NT2/D1 (cell line): ENCODE data around the gene LTF.
"Not testable (repeated sequence)": the region's sequence is repeated elsewhere in the genome, so short reads cannot be mapped to it uniquely, and the experiment has no call there.

Experiments used
- DNase-seq: peaks from one replicate; pipeline ENCODE4 v3.0.0-alpha.2; 2011; ENCODE audit warnings: low read depth, low spot score
- H3K27me3 ChIP-seq: 2 replicates; pipeline ENCODE4 v1.6.0; 2011; ENCODE audit warnings: mild to moderate bottlenecking; ENCODE audit not compliant: insufficient read length, insufficient read depth
- H3K36me3 ChIP-seq: 2 replicates; pipeline ENCODE4 v1.6.1; 2011; ENCODE audit warnings: mild to moderate bottlenecking, low read length, mixed read lengths; ENCODE audit not compliant: insufficient read depth, insufficient read length
- H3K4me1 ChIP-seq: 2 replicates; pipeline ENCODE4 v1.5.1; 2011; ENCODE audit not compliant: insufficient read depth, insufficient read length
- H3K4me3 ChIP-seq: 2 replicates; pipeline ENCODE4 v1.5.1; 2011; ENCODE audit warnings: low read depth; ENCODE audit not compliant: insufficient read length
- H3K9ac ChIP-seq: 2 replicates; pipeline ENCODE4 v1.6.0; 2011; ENCODE audit warnings: low read depth; ENCODE audit not compliant: insufficient read length
- H3K9me3 ChIP-seq: 2 replicates; pipeline ENCODE4 v1.5.1; 2011; ENCODE audit warnings: mild to moderate bottlenecking, low read length; ENCODE audit not compliant: insufficient read depth
- SUZ12 ChIP-seq: IDR thresholded peaks from 2 replicates; pipeline ENCODE4 v1.6.1; 2011; ENCODE audit not compliant: insufficient read length, insufficient read depth; ENCODE audit errors: extremely low read depth
- YY1 ChIP-seq: IDR thresholded peaks from 2 replicates; pipeline ENCODE4 v1.6.1; 2011; ENCODE audit not compliant: insufficient read length, insufficient read depth
- ZNF274 ChIP-seq: IDR thresholded peaks from 2 replicates; pipeline ENCODE4 v1.6.1; 2011; ENCODE audit warnings: mild to moderate bottlenecking, low read depth, low read length

The LTF gene

DNA sequence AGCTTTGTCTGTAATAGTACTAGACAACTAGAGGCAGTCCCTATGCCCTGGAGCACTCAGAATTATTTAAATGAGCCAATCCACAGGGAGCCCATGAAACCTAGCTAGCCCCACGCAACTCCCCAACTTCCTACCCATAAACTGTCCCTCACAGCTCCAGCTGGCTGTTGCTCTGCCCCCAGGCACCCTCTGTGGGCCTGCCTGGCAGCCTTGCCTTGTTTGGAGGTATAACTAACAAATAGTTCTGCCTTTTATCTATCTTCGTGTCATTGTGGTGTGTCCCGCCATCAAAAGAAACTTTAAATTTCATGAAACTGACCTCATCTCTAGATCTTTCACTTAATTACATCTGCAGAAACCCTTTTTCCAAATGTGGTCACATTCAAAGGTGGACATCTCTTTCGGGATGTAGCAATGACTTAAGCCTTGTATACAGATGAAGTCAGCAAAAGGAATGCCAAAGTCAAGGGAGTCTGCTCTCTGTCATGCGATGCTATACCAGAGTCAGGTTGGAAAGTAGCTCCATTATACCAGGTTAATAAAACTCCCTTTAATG, 31.3 kb upstream of the LTF start:
- H3K27me3 ChIP-seq = peaks cover 2% of the 10 kb centered on the region
- no peak for DNase-seq
- peaks cover 14% of the 10 kb centered on the region for H3K4me1 ChIP-seq
- H3K9ac ChIP-seq = no peak overlapping the region
- TF ChIP-seq SUZ12 (no peak), ZNF274 (no peak), YY1 (no peak)
- H3K36me3 ChIP-seq = no peaks in the 10 kb centered on the region
- H3K4me3 ChIP-seq = no peak overlapping the region
- peaks cover 5% of the 10 kb centered on the region; the same call in 1 of the 2 replicates for H3K9me3 ChIP-seq

DNA sequence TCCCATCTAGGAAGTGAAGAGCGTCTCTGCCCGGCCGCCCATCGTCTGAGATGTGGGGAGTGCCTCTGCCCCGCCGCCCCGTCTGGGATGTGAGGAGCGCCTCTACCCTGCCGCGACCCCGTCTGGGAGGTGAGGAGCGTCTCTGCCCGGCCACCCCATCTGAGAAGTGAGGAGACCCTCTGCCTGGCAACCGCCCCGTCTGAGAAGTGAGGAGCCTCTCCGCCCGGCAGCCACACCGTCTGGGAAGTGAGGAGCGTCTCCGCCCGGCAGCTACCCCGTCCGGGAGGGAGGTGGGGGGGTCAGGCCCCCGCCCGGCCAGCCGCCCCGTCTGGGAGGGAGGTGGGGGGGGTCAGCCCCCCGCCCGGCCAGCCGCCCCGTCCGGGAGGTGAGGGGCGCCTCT, 29.8 kb upstream of the LTF start:
- H3K9me3 ChIP-seq, DNase-seq, H3K4me3 ChIP-seq, H3K9ac ChIP-seq, H3K4me1 ChIP-seq, H3K36me3 ChIP-seq, H3K27me3 ChIP-seq: not testable (repeated sequence)

DNA sequence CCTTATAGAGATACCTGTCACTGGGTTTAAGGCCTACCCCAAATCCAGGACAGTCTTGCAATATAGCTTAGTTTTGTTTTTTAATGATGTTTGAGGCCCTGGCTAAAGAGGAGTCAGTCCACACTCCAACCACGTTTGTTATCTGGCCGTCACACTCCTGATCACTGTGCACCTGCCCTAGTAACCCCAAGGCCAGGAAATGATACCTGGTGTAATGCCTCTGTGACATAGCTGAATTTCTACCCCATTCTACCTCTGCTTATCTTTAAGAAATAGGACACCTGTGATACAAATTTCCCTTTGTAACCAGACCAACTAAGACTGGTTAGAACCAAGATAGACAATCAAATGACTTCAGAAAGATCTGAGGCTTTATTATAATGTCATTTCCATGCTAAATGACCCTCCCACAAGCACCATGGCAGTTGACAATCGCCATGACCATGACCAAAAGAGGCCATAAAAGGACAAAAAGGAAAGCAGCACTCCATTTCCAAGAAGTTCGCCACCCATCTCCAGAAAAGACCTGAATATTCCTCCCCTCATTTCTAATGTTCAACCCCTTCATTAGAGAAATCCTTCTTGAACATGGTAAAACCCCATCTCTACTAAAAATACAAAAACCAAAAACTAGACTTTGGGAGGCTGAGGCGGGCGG, 28.3 kb upstream of the LTF start:
- H3K27me3 ChIP-seq = peaks cover 14% of the 10 kb centered on the region
- TF ChIP-seq ZNF274 (no peak), YY1 (no peak), SUZ12 (no peak)
- H3K4me1 ChIP-seq = peaks cover 3% of the 10 kb centered on the region
- no peaks in the 10 kb centered on the region for H3K36me3 ChIP-seq
- peaks cover 5% of the 10 kb centered on the region; the same call in 1 of the 2 replicates for H3K9me3 ChIP-seq
- H3K9ac ChIP-seq = no peak overlapping the region
- DNase-seq = no peak
- H3K4me3 ChIP-seq = no peak overlapping the region

DNA sequence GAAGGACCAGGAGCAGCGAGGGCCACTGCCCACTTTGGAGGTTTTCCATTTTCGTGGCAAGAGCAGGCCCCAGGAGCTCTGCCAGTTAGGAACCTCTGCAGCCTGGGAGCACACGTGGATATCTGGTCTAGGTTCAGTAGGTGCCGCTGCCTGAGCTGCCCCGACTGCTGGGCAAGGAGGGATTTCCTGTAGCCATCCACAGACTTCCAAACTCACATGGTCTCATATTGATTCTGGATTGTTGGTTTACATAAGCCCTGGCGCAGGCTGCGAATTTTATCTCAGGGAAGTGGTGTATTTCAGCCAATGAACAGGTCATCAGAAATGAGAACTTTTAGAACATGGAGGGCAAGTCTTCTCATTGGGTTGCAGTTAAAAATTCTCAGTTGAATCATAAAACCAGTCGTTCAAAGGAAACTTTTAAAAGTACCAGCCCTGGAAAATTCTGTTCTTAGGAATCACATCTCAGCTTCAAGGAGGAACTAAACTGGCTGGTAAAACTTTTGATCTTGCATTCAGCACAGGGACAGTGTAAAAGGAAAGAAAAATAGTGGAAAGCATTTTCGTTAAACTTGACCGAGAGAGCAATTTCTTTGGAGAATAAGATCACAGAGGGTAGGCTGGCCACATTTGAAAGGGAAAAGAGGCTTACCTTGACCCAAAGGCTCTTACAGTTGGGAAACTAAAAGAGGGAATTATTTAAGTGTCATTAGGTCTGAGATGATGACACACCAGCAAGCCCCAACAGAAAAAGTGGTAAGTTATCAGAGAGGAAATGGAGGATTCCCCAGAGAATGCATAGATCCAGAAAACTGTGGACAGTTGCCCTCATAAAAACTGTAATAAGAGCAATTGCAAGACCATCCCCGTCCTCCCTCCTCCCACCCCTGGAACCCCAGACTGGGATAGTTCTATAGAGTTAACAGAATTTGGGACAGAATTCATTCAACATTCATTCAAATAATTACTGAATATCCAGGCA, 26.7 kb upstream of the LTF start:
- H3K4me3 ChIP-seq = no peak overlapping the region
- no peak overlapping the region for H3K9ac ChIP-seq
- H3K9me3 ChIP-seq = peaks cover 5% of the 10 kb centered on the region; the same call in 1 of the 2 replicates
- TF ChIP-seq ZNF274 (no peak), SUZ12 (no peak), YY1 (no peak)
- H3K36me3 ChIP-seq = no peaks in the 10 kb centered on the region
- peaks cover 12% of the 10 kb centered on the region for H3K27me3 ChIP-seq
- H3K4me1 ChIP-seq = no peaks in the 10 kb centered on the region
- DNase-seq = no peak

DNA sequence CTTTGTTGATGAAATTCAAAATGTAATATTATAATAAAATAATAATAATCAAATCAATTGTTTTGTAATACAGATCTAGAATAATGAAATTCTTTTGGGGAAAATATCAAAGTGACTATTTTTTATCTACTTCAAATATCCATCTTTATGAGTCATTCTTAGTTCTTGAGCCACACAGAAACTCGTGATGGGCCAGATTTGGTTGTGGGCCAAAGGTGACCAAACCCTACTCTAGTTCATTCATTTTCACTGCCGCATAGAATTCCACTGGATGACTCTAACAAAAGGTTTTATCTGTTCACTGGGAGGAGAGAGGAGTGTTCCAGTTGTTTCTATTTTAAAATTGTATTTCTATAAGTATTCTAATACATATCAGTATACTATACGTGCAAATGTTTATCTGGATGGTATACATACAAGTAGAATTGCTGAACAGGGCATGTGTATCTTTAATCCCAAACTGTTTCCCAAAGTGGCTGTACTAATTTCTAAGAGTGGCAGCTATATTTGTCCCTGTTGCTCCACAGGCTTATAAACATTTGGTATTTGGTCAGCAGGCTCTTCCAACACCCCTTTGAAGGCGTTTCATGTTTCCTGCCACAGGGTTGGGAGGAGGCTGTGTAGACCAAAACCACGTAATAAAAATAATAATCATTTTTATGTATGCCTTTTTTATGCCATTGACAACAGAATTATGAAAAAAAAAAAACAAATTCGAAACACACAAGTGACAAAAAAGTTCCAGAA, 25.8 kb upstream of the LTF start:
- TF ChIP-seq SUZ12 (no peak), YY1 (no peak), ZNF274 (no peak)
- no peak overlapping the region for H3K4me3 ChIP-seq
- H3K36me3 ChIP-seq = no peaks in the 10 kb centered on the region
- H3K9ac ChIP-seq = no peak overlapping the region
- DNase-seq = no peak
- H3K4me1 ChIP-seq = no peaks in the 10 kb centered on the region
- H3K9me3 ChIP-seq = peaks cover 5% of the 10 kb centered on the region; the same call in 1 of the 2 replicates
- peaks cover 12% of the 10 kb centered on the region for H3K27me3 ChIP-seq

DNA sequence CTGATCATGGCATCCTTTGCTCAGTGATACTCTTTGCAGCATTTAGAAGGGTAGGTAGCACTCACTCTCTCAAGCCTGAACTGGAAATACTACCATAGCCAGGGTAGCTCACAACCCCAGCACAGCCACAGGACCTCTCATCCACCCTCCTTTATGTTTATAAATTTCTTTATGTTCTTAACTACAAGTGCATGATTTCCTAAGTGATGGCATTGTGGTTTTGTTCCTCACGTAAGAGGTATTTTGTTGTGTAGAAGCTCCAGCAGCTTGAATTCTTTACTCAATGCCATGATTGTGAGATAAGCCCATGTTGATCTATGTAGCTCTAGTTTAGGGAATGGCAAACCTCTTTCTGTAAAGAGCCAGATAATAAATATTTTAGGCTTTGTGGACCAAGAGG, 25.2 kb upstream of the LTF start:
- no peak overlapping the region for H3K9ac ChIP-seq
- DNase-seq = no peak

DNA sequence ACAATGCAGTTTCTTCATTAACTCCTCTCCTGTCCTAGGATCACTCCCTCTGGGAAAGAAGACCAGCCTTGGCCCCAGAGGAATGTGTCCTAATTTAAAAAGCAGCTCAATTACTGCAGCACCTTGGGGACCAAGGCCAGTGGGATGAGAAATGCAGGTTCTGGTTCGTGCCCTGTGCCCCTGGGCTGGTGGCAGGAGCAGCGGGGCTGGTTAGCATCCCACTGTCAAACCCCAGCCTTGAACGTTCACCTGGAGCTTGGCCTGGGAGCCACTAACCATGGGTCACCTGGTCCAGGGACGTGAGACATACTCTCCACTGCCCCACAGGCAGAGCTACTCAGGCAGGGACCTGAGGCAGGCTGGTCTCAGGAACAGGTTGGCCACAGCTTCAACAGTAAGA, 24.7 kb upstream of the LTF start:
- peaks cover 5% of the 10 kb centered on the region; the same call in 1 of the 2 replicates for H3K9me3 ChIP-seq
- peaks cover 12% of the 10 kb centered on the region for H3K27me3 ChIP-seq
- H3K36me3 ChIP-seq = no peaks in the 10 kb centered on the region
- no peak overlapping the region for H3K4me3 ChIP-seq
- no peak for DNase-seq
- TF ChIP-seq SUZ12 (no peak), YY1 (no peak), ZNF274 (no peak)
- H3K4me1 ChIP-seq = peaks cover 2% of the 10 kb centered on the region
- no peak overlapping the region for H3K9ac ChIP-seq

More for the DNA sequence above, 25.2 kb upstream of the LTF start:
- peaks cover 5% of the 10 kb centered on the region; the same call in 1 of the 2 replicates for H3K9me3 ChIP-seq
- H3K36me3 ChIP-seq = no peaks in the 10 kb centered on the region
- H3K4me1 ChIP-seq = peaks cover 2% of the 10 kb centered on the region
- peaks cover 12% of the 10 kb centered on the region for H3K27me3 ChIP-seq
- no peak overlapping the region for H3K4me3 ChIP-seq
- TF ChIP-seq YY1 (no peak), ZNF274 (no peak), SUZ12 (no peak)
